ENCODE measurements around the gene AUTS2. TPM values are rescaled to one million over a fixed set of nuclear protein-coding genes. Genes with fewer than 3 reads are reported as not detected.

Gene AUTS2
- total and polyA plus RNA-seq, 2 of the 8 experiments (the other 6 are each of a cell fraction or from before 2014, with no cell fraction given): 25.9 to 101 TPM

GRCh38 chr7:69603937-69604494, 5.7 kb downstream of the AUTS2 start:
- H3K23me2 ChIP-seq (ENCODE audit: low read depth, low read length): peaks cover 10% of the 10 kb centered on the region; the same call in 1 of the 2 replicates
- no peak for TF ChIP-seq ATF3 (IDR thresholded peaks at IDR 0.05; ENCODE audit: insufficient read depth, low read depth, low read length)
- peak; percentile 49; the same call in 1 of the 2 replicates for TF ChIP-seq SUZ12 (IDR thresholded peaks at IDR 0.05; ENCODE audit: low read length)
- peak; percentile 18 for TF ChIP-seq EZH2 (IDR thresholded peaks at IDR 0.05; ENCODE audit: low read depth, low read length, severe bottlenecking)
- no peaks in the 10 kb centered on the region for H3K9me3 ChIP-seq (ENCODE audit: insufficient read depth in 2 of 2, low read depth in 1 of 2, low read length in 1 of 2)
- FAIRE-seq (no peak), DNase-seq (ENCODE audit: low read depth in 1 of 2, low spot score in 2 of 2) (no peak)
- peaks cover 72 to 92% (median 83%) of the 10 kb centered on the region in 4 experiments for H3K27me3 ChIP-seq (replicated peaks in 1 of 4; ENCODE audit: control insufficient read depth in 3 of 4, extremely low read depth in 1 of 4, insufficient read depth in 3 of 4, low read length in 3 of 4)
- H2BK120ac ChIP-seq (replicated peaks; ENCODE audit: low read depth, low read length): no peak overlapping the region
- H2BK5ac ChIP-seq (ENCODE audit: low read depth, low read length): no peak overlapping the region
- no peak overlapping the region for H2AK5ac ChIP-seq (ENCODE audit: low read depth, low read length)
- no peak overlapping the region for H4K91ac ChIP-seq (replicated peaks; ENCODE audit: insufficient read length, low read length)
- H3K4ac ChIP-seq (replicated peaks; ENCODE audit: insufficient read length, low read depth, low read length): no peak overlapping the region
- H4K8ac ChIP-seq (ENCODE audit: extremely low read depth, insufficient read depth, low read length): no peak overlapping the region
- no peak overlapping the region for H3K9ac ChIP-seq (replicated peaks in 1 of 4; ENCODE audit: extremely low read depth in 1 of 4, low read depth in 3 of 4, low read length in 3 of 4)
- no peak overlapping the region for H3K4me3 ChIP-seq (ENCODE audit: extremely low read depth in 1 of 4, insufficient read depth in 2 of 4, low read depth in 3 of 4, low read length in 4 of 4)
- ChIA-PET POLR2A (ENCODE audit: partially characterized antibody) (no interaction called here), CTCF (ENCODE audit: partially characterized antibody) (interaction anchor here (0.9 kb wide), 1 partner anchor 119 kb away, joined by 3 read pairs; no protein-coding TSS in a partner anchor)
- H2BK20ac ChIP-seq (ENCODE audit: low read length): no peak overlapping the region
- no peak overlapping the region for H2BK15ac ChIP-seq (ENCODE audit: low read length)
- H3K56ac ChIP-seq (replicated peaks; ENCODE audit: insufficient read length, low read depth, low read length): no peak overlapping the region
- H3K79me2 ChIP-seq (ENCODE audit: control insufficient read depth in 1 of 2, insufficient read depth in 2 of 2, low read length in 2 of 2): peaks cover 0 to 7% of the 10 kb centered on the region in 2 experiments; a peak in 1 of 4 replicates
- 74% methylated on average over 2 of the region's 2 CpGs; no CpG with 5 or more reads in 1 of the 2 experiments for WGBS, 2 experiments (ENCODE audit: extremely low coverage in 1 of 2, insufficient coverage in 1 of 2, insufficient read length in 1 of 2, insufficient replicate concordance in 2 of 2, low coverage in 1 of 2, low lambda C conversion rate in 2 of 2, missing lambda C conversion rate in 1 of 2)
- no peaks in the 10 kb centered on the region; a peak in 1 of 8 replicates for H3K36me3 ChIP-seq (ENCODE audit: control insufficient read depth in 2 of 4, insufficient read depth in 4 of 4, low read length in 3 of 4)
- H3K4me1 ChIP-seq (replicated peaks in 1 of 4; ENCODE audit: control insufficient read depth in 3 of 4, insufficient read depth in 4 of 4, low read length in 3 of 4): peaks cover 0 to 8% (median 1%) of the 10 kb centered on the region in 4 experiments; a peak in 4 of 7 replicates
- H3K27ac ChIP-seq (ENCODE audit: low read depth, low read length): no peak overlapping the region
- peaks cover 2% of the 10 kb centered on the region; the same call in 1 of the 2 replicates for H3K79me1 ChIP-seq (ENCODE audit: low read depth, low read length)
- H3K23ac ChIP-seq (ENCODE audit: insufficient read length): no peak overlapping the region
- H4K5ac ChIP-seq (ENCODE audit: insufficient read length, low read depth, low read length): no peak overlapping the region
- no peak overlapping the region for H3K4me2 ChIP-seq (ENCODE audit: insufficient read depth in 1 of 2, low read depth in 2 of 2, low read length in 2 of 2)
- H2BK12ac ChIP-seq (ENCODE audit: low read depth, low read length): no peak overlapping the region
- H3K18ac ChIP-seq (ENCODE audit: extremely low read depth, low read length): no peak overlapping the region
- no peak overlapping the region for H3K14ac ChIP-seq (ENCODE audit: insufficient read length)
- no peak overlapping the region for H2AFZ ChIP-seq (ENCODE audit: low read length)
- peaks cover 25 to 32% of the 10 kb centered on the region in 2 experiments for H4K20me1 ChIP-seq (replicated peaks in 1 of 2; ENCODE audit: control insufficient read depth in 1 of 2, insufficient read depth in 2 of 2, low read length in 2 of 2)
